Left colon (tissue), 2 donors: ENCODE results near the gene NEGR1. TPM values are rescaled to one million over a fixed set of nuclear protein-coding genes. Genes with fewer than 3 reads are reported as not detected.

Experiments
- ATAC-seq: fragments of 200-7000 bp; cut with Tn5 transposase; one replicate; pipeline ENCODE4 v1.9.1; 2020; ENCODE audit warnings: mild to moderate bottlenecking, moderate library complexity
- DNase-seq, 2 donors: peaks; one replicate each; pipeline ENCODE4 v3.0.0-alpha.2; 2020
- intact Hi-C, 2 donors: fragments of 100-400 bp; cut with DNase I in 1 of 2; cut with micrococcal nuclease in 1 of 2; formaldehyde crosslinking; loops; one replicate each; pipeline versions ENCODE4 v1.11.2 to v1.14.0; 2022; cut with DNase I, micrococcal nuclease
- total RNA-seq, 2 donors: library from RNA; stranded (reverse); fragmentation: NEBNext Ultra II Directional; extraction: Animal tissue kit (Norgen Biotek cat#: 25700); gene quantifications; one replicate each; pipeline ENCODE4 v1.2.1, GENCODE V29; 2021
- donor health status: DM: no; HTN: no; CAD: no.
- donor health status: DM: yes; HTN: yes; CAD: no.

NEGR1 gene
- total RNA-seq, 2 donors from 2014 or later, result 4.2 to 13.1 TPM

- DNase-seq (no peak), ATAC-seq (no peak)
- intact Hi-C loops, result no loop called here
These were observed 276.2 kb downstream of the NEGR1 start for GRCh38 chr1:72006092-72006491.

- no peak for DNase-seq
- intact Hi-C loops, result no loop called here
- ATAC-seq, result no peak
These were observed 279.2 kb downstream of the NEGR1 start for GRCh38 chr1:72003092-72003491.

GRCh38 chr1:72000809-72001208, 281.5 kb downstream of the NEGR1 start:
- DNase-seq (no peak), ATAC-seq (peak; percentile 52)
- intact Hi-C loops, result no loop called here

- DNase-seq, result no peak
- no peak for ATAC-seq
- intact Hi-C loops, result no loop called here
These were observed 287.7 kb downstream of the NEGR1 start for GRCh38 chr1:71994646-71995045.

GRCh38 chr1:71987181-71987580, 295.2 kb downstream of the NEGR1 start:
- ATAC-seq, result no peak
- no peak for DNase-seq
- intact Hi-C loops, result no loop called here

GRCh38 chr1:71986160-71986559, 296.2 kb downstream of the NEGR1 start:
- DNase-seq, result no peak
- no peak for ATAC-seq
- intact Hi-C loops, result no loop called here

- DNase-seq, result no peak
- intact Hi-C loops, result no loop called here
These were observed 301.8 kb downstream of the NEGR1 start for GRCh38 chr1:71980556-71980955.

GRCh38 chr1:71979882-71980281, 302.5 kb downstream of the NEGR1 start:
- DNase-seq (no peak), ATAC-seq (no peak)
- intact Hi-C loops, result no loop called here

More at GRCh38 chr1:71980556-71980955, 301.8 kb downstream of the NEGR1 start:
- ATAC-seq, result no peak

- intact Hi-C loops, result no loop called here
- DNase-seq, result no peak
- ATAC-seq, result no peak
These were observed 314.7 kb downstream of the NEGR1 start for GRCh38 chr1:71967670-71968069.

- ATAC-seq (no peak), DNase-seq (no peak)
- intact Hi-C loops, result no loop called here
These were observed 318.2 kb downstream of the NEGR1 start for GRCh38 chr1:71964188-71964587.

GRCh38 chr1:71956613-71957285, 325.6 kb downstream of the NEGR1 start:
- no peak for ATAC-seq
- intact Hi-C loops, result no loop called here

GRCh38 chr1:71950579-71950978, 331.8 kb downstream of the NEGR1 start:
- DNase-seq, result no peak
- intact Hi-C loops, result no loop called here
- ATAC-seq, result no peak

More at GRCh38 chr1:71956613-71957285, 325.6 kb downstream of the NEGR1 start:
- DNase-seq, result no peak

- ATAC-seq (no peak), DNase-seq (no peak)
- intact Hi-C loops, result no loop called here
These were observed 332.7 kb downstream of the NEGR1 start for GRCh38 chr1:71949681-71950080.

- ATAC-seq, result no peak
- intact Hi-C loops, result no loop called here
- DNase-seq, result no peak
These were observed 333.8 kb downstream of the NEGR1 start for GRCh38 chr1:71948561-71948960.

GRCh38 chr1:71944006-71944405, 338.3 kb downstream of the NEGR1 start:
- intact Hi-C loops, result no loop called here
- peak; percentile 83 for ATAC-seq
- peak in 1 of 2 donors; percentile 4 for DNase-seq

- DNase-seq (no peak), ATAC-seq (no peak)
- intact Hi-C loops, result no loop called here
These were observed 342.1 kb downstream of the NEGR1 start for GRCh38 chr1:71940261-71940660.

- DNase-seq (no peak), ATAC-seq (no peak)
- intact Hi-C loops, result no loop called here
These were observed 351.8 kb downstream of the NEGR1 start for GRCh38 chr1:71930511-71930910.

GRCh38 chr1:71921935-71922559, 360.3 kb downstream of the NEGR1 start:
- ATAC-seq, result no peak
- no peak for DNase-seq
- intact Hi-C loops, result no loop called here

- intact Hi-C loops, result no loop called here
- DNase-seq (no peak), ATAC-seq (no peak)
These were observed 361.1 kb downstream of the NEGR1 start for GRCh38 chr1:71921204-71921603.

- DNase-seq (no peak), ATAC-seq (no peak)
These were observed 361.8 kb downstream of the NEGR1 start for GRCh38 chr1:71920556-71920955.

More at GRCh38 chr1:71920556-71920955, 361.8 kb downstream of the NEGR1 start:
- intact Hi-C loops, result no loop called here
